Stimulated activated CD4-positive, alpha-beta T cell treated with anti-CD3 and anti-CD28 coated beads, TNF-alpha, amount 100 ng/mL, for 1 hour (primary cell): ENCODE data around the gene MIDN.

ENCODE experiments used
- DNase-seq, 3 donors: peaks; one replicate each; pipeline ENCODE4 v3.0.0-alpha.2; 2020; ENCODE audit warnings: low read depth in 3 of 3, low spot score in 1 of 3

The MIDN gene

GRCh38 chr19:1280636-1281568 lies 32.5 kb downstream of the MIDN start:
- no peak for DNase-seq

GRCh38 chr19:1281569-1282287 lies 33.3 kb downstream of the MIDN start:
- DNase-seq, result no peak

- no peak for DNase-seq
These were observed 34.3 kb downstream of the MIDN start for GRCh38 chr19:1282588-1283206.

GRCh38 chr19:1283207-1283916 lies 35.0 kb downstream of the MIDN start:
- DNase-seq, result no peak

- DNase-seq, result no peak
These were observed 35.5 kb downstream of the MIDN start for GRCh38 chr19:1283917-1284292.

GRCh38 chr19:1284293-1284978 lies 36.1 kb downstream of the MIDN start:
- no peak for DNase-seq

GRCh38 chr19:1284979-1285736 lies 36.8 kb downstream of the MIDN start:
- no peak for DNase-seq

GRCh38 chr19:1285737-1286360 lies 37.5 kb downstream of the MIDN start, which contains the start of gene EFNA2:
Gene EFNA2, plus strand, starts transcription at chr19:1285873. Its CDS starts 296 bp downstream, at chr19:1286169.
- DNase-seq, result no peak

- no peak for DNase-seq
These were observed 38.3 kb downstream of the MIDN start for GRCh38 chr19:1286487-1287353.

GRCh38 chr19:1287354-1288225 lies 39.2 kb downstream of the MIDN start:
- no peak for DNase-seq

GRCh38 chr19:1288226-1288612 lies 39.8 kb downstream of the MIDN start:
- DNase-seq, result no peak

GRCh38 chr19:1288833-1289685 lies 40.7 kb downstream of the MIDN start:
- DNase-seq, result no peak

- DNase-seq, result no peak
These were observed 41.3 kb downstream of the MIDN start for GRCh38 chr19:1289686-1290025.

- DNase-seq, result no peak
These were observed 41.9 kb downstream of the MIDN start for GRCh38 chr19:1290196-1290702.

- no peak for DNase-seq
These were observed 42.6 kb downstream of the MIDN start for GRCh38 chr19:1290703-1291651.
